ENCODE results near the gene ARHGAP22.

ARHGAP22 gene

DNA sequence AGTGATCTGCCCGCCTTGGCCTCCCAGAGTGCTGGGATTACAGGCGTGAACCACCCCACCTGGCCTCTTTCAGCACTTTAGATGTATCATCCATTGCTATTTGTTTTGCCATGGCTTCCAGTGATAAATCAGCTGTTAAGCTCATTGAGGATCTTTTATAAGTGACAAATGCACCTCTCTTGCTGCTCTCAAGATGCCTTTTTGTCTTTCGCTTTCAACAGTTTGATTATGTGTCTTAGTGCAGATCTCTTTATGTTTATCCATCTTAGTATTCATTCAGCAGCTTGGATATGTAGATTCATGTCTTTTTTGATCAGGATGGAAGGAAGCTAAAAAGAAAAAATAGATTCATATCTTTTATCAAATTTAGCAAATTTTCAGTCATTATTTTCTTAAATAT is 192.8 kb downstream of the ARHGAP22 start:
- H3K4me1 Mint-ChIP-seq (ENCODE audit: low read depth) = no peaks in the 10 kb centered on the region
- H3K36me3 Mint-ChIP-seq (ENCODE audit: low read depth) = peaks cover 49% of the 10 kb centered on the region
- no peak overlapping the region for H3K27ac Mint-ChIP-seq
- H3K9me3 Mint-ChIP-seq = peaks cover 11% of the 10 kb centered on the region
- H3K4me3 Mint-ChIP-seq = no peak overlapping the region
- no peaks in the 10 kb centered on the region for H3K27me3 Mint-ChIP-seq

DNA sequence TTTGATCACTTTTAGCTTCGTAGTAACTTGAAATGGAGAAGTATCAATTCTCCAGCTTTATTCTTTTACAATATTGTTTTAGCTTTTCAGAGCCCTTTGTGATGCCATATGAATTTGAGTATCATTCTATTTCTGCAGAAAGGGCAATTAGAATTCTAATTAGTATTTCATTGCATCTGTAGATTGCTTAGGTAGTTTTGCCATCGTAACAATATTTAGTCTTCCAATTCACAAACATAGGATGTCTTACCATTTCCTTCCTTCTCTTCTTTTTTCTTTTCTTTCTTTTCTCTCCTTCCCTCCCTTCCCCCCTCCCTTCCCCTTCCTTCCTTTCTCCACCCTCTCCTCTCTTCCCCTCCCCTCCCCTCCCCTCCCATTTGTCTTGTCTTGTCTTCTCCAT is 193.4 kb downstream of the ARHGAP22 start:
- peaks cover 49% of the 10 kb centered on the region for H3K36me3 Mint-ChIP-seq (ENCODE audit: low read depth)

DNA sequence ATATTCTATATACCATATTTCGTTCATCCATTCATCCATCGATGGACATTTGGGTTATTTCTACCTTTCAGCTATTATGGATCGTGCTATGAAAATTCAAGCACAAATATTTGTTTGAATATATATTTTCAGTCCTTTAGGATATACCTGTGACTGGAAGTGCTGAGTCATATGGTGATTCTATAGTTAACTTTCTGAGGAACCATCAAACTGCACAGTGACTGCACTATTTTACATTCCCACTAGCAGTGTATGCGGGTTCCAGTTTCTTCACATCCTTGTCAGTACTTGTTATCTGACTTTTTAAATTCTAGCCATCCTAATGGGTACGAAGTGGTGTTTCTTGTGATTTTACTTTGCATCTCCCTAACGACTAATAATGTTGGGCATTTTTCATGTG is 194.4 kb downstream of the ARHGAP22 start:
- Mint-ChIP-seq H3K9me3 (peaks cover 11% of the 10 kb centered on the region), H3K36me3 (ENCODE audit: low read depth) (peaks cover 46% of the 10 kb centered on the region), H3K4me1 (ENCODE audit: low read depth) (no peaks in the 10 kb centered on the region), H3K4me3 (no peak overlapping the region), H3K27ac (no peak overlapping the region), H3K27me3 (no peaks in the 10 kb centered on the region)

More for the DNA sequence above, 193.4 kb downstream of the ARHGAP22 start:
- no peak overlapping the region for H3K4me3 Mint-ChIP-seq
- no peak overlapping the region for H3K27ac Mint-ChIP-seq
- H3K4me1 Mint-ChIP-seq (ENCODE audit: low read depth) = no peaks in the 10 kb centered on the region
- H3K27me3 Mint-ChIP-seq = no peaks in the 10 kb centered on the region
- H3K9me3 Mint-ChIP-seq = peaks cover 11% of the 10 kb centered on the region

DNA sequence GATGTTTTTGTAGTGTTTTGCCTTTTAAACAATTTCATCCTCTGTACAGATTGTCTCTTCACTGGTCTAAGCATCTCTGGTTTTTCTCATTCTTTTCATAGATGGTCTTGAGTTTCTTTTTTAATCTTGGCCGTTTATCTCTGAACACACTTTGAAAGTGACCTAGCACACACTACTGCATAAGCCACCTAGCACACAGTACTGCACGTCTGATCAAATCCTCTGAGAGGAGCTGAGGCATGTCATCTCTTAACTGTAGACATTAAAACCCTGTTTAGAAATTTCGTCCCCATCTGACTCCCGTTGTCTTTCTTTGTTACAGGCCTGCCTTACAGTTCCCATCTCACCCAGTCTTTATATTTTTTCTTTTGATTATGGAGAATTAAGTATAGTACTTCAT is 198.2 kb downstream of the ARHGAP22 start:
- Mint-ChIP-seq H3K9me3 (no peaks in the 10 kb centered on the region), H3K27ac (no peak overlapping the region), H3K4me1 (ENCODE audit: low read depth) (no peaks in the 10 kb centered on the region), H3K27me3 (no peaks in the 10 kb centered on the region), H3K4me3 (no peak overlapping the region), H3K36me3 (ENCODE audit: low read depth) (peaks cover 28% of the 10 kb centered on the region)

DNA sequence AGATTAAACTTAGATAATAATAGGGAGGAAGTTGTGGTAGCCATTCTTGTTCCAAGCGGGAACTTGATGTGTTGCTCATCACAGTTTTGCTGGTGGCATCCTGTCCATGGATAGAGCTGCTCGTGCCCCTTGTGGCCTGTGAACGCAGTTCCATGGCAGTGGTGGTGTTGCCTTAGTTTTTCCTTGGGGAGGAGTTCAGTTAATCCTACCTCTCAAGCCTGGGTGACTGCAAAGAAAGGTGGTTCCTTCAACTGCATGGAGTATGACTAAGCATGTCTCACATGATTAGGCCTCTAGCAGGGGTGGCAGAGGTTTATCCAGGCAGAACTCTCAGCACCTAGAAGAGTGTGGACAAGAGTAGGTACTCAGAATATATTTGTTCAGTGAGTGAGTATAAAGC is 198.7 kb downstream of the ARHGAP22 start:
- H3K4me3 Mint-ChIP-seq = no peak overlapping the region
- no peaks in the 10 kb centered on the region for H3K27me3 Mint-ChIP-seq
- H3K4me1 Mint-ChIP-seq (ENCODE audit: low read depth) = no peaks in the 10 kb centered on the region
- no peaks in the 10 kb centered on the region for H3K9me3 Mint-ChIP-seq
- no peak overlapping the region for H3K27ac Mint-ChIP-seq
- peaks cover 28% of the 10 kb centered on the region for H3K36me3 Mint-ChIP-seq (ENCODE audit: low read depth)

DNA sequence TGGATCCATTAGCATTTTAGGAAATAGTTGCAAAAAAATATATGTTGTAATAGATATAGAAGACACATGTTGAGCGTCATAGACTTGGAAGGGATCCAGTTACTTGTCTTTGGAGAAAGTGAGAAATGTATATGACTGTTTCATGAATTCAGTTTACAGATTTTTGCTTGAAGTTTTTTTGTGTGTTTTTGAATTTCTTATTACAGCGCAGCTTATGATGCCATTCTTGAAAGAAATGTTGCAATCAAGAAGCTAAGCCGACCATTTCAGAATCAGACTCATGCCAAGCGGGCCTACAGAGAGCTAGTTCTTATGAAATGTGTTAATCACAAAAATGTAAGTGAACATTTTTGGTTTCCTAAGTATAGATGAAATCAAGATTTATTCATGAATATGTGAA is 200.2 kb downstream of the ARHGAP22 start:
- Mint-ChIP-seq H3K4me3 (no peak overlapping the region), H3K36me3 (ENCODE audit: low read depth) (peaks cover 13% of the 10 kb centered on the region), H3K27me3 (no peaks in the 10 kb centered on the region), H3K9me3 (no peaks in the 10 kb centered on the region), H3K27ac (no peak overlapping the region), H3K4me1 (ENCODE audit: low read depth) (peaks cover 11% of the 10 kb centered on the region)

DNA sequence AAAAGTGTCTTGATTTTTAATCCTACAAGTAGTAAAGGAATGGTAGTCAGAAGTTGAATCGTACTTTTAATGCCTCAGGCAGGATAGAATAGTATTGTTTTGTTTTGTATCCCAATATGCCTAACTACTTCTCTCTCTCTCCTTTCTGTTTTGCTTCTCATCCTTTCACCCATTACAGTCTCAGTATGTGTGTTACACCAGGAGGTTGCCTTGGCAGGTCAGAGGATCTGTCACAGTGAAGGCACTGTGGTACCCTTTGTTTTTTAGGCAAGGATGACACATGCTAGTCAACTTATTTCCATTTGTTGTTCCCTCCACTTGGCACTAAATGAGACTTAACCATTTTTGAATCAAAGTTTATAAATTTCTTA is 204.0 kb downstream of the ARHGAP22 start:
- Mint-ChIP-seq H3K27ac (no peak overlapping the region), H3K4me3 (no peak overlapping the region), H3K27me3 (no peaks in the 10 kb centered on the region), H3K4me1 (ENCODE audit: low read depth) (peaks cover 11% of the 10 kb centered on the region), H3K9me3 (no peaks in the 10 kb centered on the region), H3K36me3 (ENCODE audit: low read depth) (peaks cover 9% of the 10 kb centered on the region)

DNA sequence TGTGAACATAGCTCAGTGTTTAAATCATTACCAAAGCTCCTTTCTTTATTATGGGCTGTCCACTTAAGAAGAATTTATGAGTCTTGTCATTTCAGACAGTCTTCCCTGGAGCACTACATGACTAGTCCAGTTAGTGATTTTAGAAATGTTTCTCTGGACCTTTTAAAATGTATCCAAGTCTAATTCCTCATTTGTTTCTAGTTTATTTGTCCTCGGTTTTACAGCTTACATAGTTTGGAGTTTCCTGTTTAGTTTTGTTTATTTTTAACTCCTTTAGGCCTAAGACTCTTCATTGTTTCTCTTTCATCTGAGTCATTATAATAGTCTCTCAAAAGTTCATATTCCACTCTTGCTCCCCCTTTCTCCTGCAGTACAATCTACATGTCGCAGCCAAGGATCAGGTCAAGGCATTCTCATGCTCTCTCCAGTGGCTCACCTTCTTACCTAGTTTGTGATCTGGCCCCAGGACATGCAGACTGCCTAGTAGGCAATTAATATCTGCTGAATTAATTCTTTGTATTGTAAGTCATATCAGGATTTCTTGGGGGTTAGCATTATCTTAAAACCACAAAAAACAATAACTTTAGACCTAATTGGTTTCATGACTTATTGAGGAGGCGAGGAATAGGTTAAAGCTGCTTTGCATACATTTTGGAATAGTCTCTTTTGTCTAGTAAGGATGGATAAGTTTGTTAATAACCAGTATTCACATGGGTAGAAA is 204.6 kb downstream of the ARHGAP22 start:
- Mint-ChIP-seq H3K27me3 (no peaks in the 10 kb centered on the region), H3K9me3 (no peaks in the 10 kb centered on the region), H3K36me3 (ENCODE audit: low read depth) (peaks cover 7% of the 10 kb centered on the region), H3K27ac (no peak overlapping the region), H3K4me3 (no peak overlapping the region), H3K4me1 (ENCODE audit: low read depth) (peaks cover 11% of the 10 kb centered on the region)

DNA sequence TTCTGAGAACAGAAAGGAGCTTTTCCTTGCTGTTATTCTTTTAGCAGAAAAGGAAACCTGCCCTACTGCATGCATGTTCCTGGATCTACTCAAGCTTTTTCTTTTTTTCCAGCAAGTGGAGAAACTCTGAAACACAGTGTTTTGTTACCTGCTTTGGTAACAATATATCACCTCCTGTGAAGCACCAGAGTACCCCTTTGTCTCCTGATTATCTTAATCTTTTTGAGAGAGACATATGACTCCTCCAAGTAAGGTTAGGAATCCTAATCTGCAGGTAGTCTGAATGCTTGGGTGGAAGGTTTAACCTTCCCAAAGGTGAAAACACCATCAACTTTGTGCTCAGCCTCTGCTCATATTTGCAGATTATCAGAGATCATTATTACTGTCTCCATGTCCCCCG is 205.3 kb downstream of the ARHGAP22 start:
- Mint-ChIP-seq H3K4me1 (ENCODE audit: low read depth) (peaks cover 11% of the 10 kb centered on the region), H3K27me3 (no peaks in the 10 kb centered on the region), H3K4me3 (no peak overlapping the region), H3K27ac (no peak overlapping the region), H3K36me3 (ENCODE audit: low read depth) (peaks cover 4% of the 10 kb centered on the region), H3K9me3 (no peaks in the 10 kb centered on the region)

DNA sequence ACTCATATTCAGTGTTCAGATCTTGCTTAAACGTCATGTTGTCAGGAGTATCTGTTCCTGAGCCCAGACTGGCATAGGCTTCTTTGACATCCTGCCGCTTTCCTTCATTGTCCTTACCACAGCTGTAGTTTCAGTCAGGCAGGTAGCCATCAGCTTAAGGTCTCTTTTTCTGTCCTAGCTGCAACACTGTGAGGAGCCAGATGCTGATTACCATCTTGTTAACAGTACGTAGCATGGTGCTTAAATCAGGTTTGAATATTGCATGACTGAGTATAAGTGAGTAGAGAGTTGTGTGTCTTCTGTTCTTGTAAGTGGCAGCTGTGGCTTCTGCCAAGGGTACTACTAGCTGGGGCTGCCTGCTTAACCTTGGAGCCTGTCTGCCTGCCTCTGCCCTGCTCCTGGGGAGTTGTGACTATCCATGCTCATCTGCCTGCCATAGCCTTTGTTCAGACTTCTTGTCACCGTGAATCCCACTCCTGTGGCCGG is 205.8 kb downstream of the ARHGAP22 start:
- Mint-ChIP-seq H3K4me3 (no peak overlapping the region), H3K36me3 (ENCODE audit: low read depth) (peaks cover 3% of the 10 kb centered on the region), H3K27ac (no peak overlapping the region), H3K9me3 (no peaks in the 10 kb centered on the region), H3K4me1 (ENCODE audit: low read depth) (peaks cover 11% of the 10 kb centered on the region), H3K27me3 (no peaks in the 10 kb centered on the region)

DNA sequence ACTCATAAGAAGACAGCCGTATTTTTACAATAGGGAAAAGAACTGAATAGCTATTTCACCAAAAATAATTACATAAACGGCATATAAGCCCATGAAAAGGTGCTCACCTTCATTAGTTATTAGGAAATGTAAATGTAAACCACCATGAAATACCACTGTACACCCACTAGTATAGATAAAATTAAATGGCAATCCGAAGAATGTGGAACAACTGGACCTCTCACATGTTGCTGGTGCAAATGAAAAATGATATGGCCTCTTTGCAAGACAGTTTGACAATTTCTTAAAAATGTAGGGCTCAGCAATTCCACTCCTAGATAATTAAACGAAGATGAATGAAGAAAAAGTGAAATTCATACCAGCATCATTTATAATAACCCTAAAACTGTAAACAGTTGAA is 206.6 kb downstream of the ARHGAP22 start:
- Mint-ChIP-seq H3K4me1 (ENCODE audit: low read depth) (peaks cover 18% of the 10 kb centered on the region), H3K27ac (no peak overlapping the region), H3K9me3 (no peaks in the 10 kb centered on the region), H3K36me3 (ENCODE audit: low read depth) (peaks cover 3% of the 10 kb centered on the region), H3K4me3 (no peak overlapping the region), H3K27me3 (no peaks in the 10 kb centered on the region)
